DND-41 (cell line): ENCODE results near the gene RNF13.

ENCODE experiments used
- ATAC-seq: fragments of 200-7000 bp; cut with Tn5 transposase; 3 replicates; pipeline ENCODE4 v1.9.1; 2021; ENCODE audit warnings: low read depth; ENCODE audit not compliant: insufficient read depth
- DNase-seq: peaks from one replicate; pipeline ENCODE4 v3.0.0-alpha.2; 2020
- H2AFZ ChIP-seq: 2 replicates; pipeline ENCODE4 v1.6.0; 2012; ENCODE audit warnings: low read depth, low read length
- H3K27ac ChIP-seq: 2 replicates; pipeline ENCODE4 v1.5.1; 2012; ENCODE audit warnings: low read length, inconsistent platforms
- H3K27me3 ChIP-seq: fragments of 200-600 bp; sonication (generic); 2 replicates; pipeline ENCODE4 v1.6.0; 2012; ENCODE audit warnings: low read length, mild to moderate bottlenecking, inconsistent platforms; ENCODE audit not compliant: insufficient read depth, poor library complexity
- H3K36me3 ChIP-seq: 2 replicates; pipeline ENCODE4 v1.5.1; 2012; ENCODE audit warnings: low read length, inconsistent platforms; ENCODE audit not compliant: insufficient read depth
- H3K4me1 ChIP-seq: 2 replicates; pipeline ENCODE4 v1.5.1; 2012; ENCODE audit warnings: mild to moderate bottlenecking, low read length; ENCODE audit not compliant: insufficient read depth
- H3K4me2 ChIP-seq: 2 replicates; pipeline ENCODE4 v1.6.0; 2012; ENCODE audit warnings: mild to moderate bottlenecking, moderate library complexity, low read length, inconsistent platforms; ENCODE audit not compliant: insufficient read depth
- H3K4me3 ChIP-seq, 2 experiments: fragments of 200-600 bp in 1 of 2; shearing (Covaris generic) in 1 of 2; 2 replicates each; pipeline ENCODE4 v1.5.1; 2012 to 2016; ENCODE audit warnings: inconsistent platforms in 2 of 2, low read length in 2 of 2, mild to moderate bottlenecking in 2 of 2, low read depth in 1 of 2, moderate library complexity in 1 of 2
- H3K79me2 ChIP-seq: 2 replicates; pipeline ENCODE4 v1.6.0; 2012; ENCODE audit warnings: low read length, inconsistent platforms; ENCODE audit not compliant: insufficient read depth
- H3K9ac ChIP-seq: 2 replicates; pipeline ENCODE4 v1.6.0; 2012; ENCODE audit warnings: low read depth, mild to moderate bottlenecking, inconsistent platforms, low read length, moderate library complexity
- H3K9me3 ChIP-seq: 2 replicates; pipeline ENCODE4 v1.5.1; 2012; ENCODE audit warnings: low read length, moderate library complexity, mild to moderate bottlenecking, inconsistent platforms; ENCODE audit not compliant: insufficient read depth, severe bottlenecking
- H4K20me1 ChIP-seq: 2 replicates; pipeline ENCODE4 v1.6.0; 2012; ENCODE audit warnings: low read length; ENCODE audit not compliant: insufficient read depth
- EZH2 ChIP-seq: IDR thresholded peaks from 3 replicates; pipeline ENCODE4 v1.6.1; 2012; ENCODE audit warnings: borderline replicate concordance, low read depth, mild to moderate bottlenecking, moderate library complexity, low read length, inconsistent platforms; ENCODE audit not compliant: severe bottlenecking
- TF ChIP-seq, protein P1 (sequence below): IDR thresholded peaks from 2 replicates; pipeline ENCODE4 v1.5.1; 2012; ENCODE audit warnings: borderline replicate concordance, low read length, moderate library complexity, mild to moderate bottlenecking; ENCODE audit not compliant: poor library complexity, severe bottlenecking; ENCODE audit errors: extremely low read depth

Gene RNF13

DNA sequence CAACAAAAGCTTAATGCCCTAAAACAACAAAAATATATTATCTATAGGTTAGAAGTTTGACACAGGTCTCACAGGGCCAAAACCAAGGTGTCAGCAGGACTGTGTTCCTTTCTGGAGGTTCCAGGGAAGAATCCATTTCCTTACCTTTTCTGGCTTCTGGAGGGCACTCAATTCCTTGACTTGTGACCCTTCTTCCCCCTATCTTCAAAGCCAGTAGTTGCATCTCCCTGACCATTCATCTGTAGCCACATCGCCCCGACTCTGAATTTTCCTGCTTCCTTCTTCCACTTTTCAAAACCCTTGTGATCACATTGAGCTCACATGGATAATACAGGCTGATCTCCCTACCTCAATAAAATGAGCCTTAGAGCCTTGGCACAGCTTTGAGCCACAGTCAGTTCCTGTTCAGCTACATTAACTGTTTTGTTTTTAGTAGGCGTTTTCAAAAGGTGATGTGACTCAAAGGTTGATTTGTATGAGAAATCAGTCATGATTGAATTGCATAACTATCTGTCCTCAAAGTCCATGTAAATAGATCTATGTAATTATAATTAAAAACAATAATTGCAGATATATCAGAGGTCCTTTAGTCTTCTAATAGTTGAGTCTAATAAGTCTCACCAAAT lies 145.3 kb downstream of the RNF13 start:
- H3K36me3 ChIP-seq, result 0 out of 2 replicates have a peak, but pooled peaks cover 4% of the 10 kb centered on the region
- no peaks in the 10 kb centered on the region for H3K27me3 ChIP-seq

DNA sequence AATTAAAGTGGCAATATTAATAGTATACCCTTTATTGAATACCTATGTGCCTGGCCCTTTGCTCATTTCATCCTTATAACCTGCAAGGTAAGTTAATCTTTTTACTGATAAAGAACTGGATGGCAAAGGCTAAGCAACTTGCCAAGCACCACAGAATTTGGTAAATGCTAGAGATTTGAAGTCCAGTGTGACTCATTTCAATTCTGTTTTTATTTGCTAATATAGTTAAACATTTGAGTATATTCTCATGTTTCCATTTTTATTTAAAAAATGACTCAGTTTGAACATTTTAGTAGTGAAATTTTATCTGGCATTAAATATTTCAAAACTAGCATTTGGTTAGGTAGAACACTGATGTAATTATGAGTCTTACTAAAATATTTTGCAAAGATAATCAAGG lies 146.4 kb downstream of the RNF13 start:
- peaks cover under 1% of the 10 kb centered on the region for H3K4me1 ChIP-seq
- H3K36me3 ChIP-seq, result 0 out of 2 replicates have a peak, but pooled peaks cover 4% of the 10 kb centered on the region
- no peaks in the 10 kb centered on the region for H3K79me2 ChIP-seq
- no peak for ATAC-seq
- no peak for DNase-seq
- H3K4me3 ChIP-seq, result no peak overlapping the region
- no peaks in the 10 kb centered on the region for H3K27me3 ChIP-seq
- no peaks in the 10 kb centered on the region for H3K9me3 ChIP-seq
- H3K27ac ChIP-seq, result no peak overlapping the region
- H4K20me1 ChIP-seq, result no peaks in the 10 kb centered on the region
- H3K4me2 ChIP-seq, result no peak overlapping the region
- no peak for TF ChIP-seq EZH2
- TF ChIP-seq, protein P1, sequence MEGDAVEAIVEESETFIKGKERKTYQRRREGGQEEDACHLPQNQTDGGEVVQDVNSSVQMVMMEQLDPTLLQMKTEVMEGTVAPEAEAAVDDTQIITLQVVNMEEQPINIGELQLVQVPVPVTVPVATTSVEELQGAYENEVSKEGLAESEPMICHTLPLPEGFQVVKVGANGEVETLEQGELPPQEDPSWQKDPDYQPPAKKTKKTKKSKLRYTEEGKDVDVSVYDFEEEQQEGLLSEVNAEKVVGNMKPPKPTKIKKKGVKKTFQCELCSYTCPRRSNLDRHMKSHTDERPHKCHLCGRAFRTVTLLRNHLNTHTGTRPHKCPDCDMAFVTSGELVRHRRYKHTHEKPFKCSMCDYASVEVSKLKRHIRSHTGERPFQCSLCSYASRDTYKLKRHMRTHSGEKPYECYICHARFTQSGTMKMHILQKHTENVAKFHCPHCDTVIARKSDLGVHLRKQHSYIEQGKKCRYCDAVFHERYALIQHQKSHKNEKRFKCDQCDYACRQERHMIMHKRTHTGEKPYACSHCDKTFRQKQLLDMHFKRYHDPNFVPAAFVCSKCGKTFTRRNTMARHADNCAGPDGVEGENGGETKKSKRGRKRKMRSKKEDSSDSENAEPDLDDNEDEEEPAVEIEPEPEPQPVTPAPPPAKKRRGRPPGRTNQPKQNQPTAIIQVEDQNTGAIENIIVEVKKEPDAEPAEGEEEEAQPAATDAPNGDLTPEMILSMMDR, result no peak
- no peak overlapping the region for H3K9ac ChIP-seq
- no peak overlapping the region for H2AFZ ChIP-seq

More for the DNA sequence above, 145.3 kb downstream of the RNF13 start:
- no peak overlapping the region for H2AFZ ChIP-seq
- H4K20me1 ChIP-seq, result no peaks in the 10 kb centered on the region
- no peaks in the 10 kb centered on the region for H3K79me2 ChIP-seq
- no peak overlapping the region for H3K27ac ChIP-seq
- no peaks in the 10 kb centered on the region for H3K9me3 ChIP-seq
- ATAC-seq, result no peak
- no peak overlapping the region for H3K4me2 ChIP-seq
- H3K4me3 ChIP-seq, result no peak overlapping the region
- H3K4me1 ChIP-seq, result peaks cover 5% of the 10 kb centered on the region
- DNase-seq, result no peak
- H3K9ac ChIP-seq, result no peak overlapping the region
- TF ChIP-seq EZH2, result no peak
- TF ChIP-seq, protein P1, result no peak

DNA sequence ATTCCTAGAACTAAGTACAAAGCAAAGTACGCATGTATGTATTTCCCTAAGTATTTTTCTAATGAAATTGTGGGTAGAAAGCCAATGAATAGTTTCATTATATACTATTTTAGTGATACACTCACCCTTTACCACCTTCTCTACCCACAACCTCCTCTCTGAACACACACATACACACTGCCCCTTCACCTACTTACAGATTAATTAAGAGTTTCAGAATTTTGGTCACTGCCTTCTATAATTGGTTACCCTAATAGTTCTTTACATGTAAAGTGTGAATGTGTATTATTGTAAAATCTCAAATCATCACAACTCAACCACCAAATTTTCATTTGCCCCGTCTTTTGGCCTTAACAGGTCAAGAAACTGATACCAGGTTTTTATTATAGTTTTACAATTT lies 150.5 kb downstream of the RNF13 start:
- Histone ChIP-seq H3K4me2 (no peak overlapping the region), H4K20me1 (no peaks in the 10 kb centered on the region), H3K9me3 (no peaks in the 10 kb centered on the region), H3K9ac (no peak overlapping the region), H3K4me1 (no peaks in the 10 kb centered on the region), H3K27me3 (no peaks in the 10 kb centered on the region), H3K4me3 (no peak overlapping the region), H3K36me3 (no peaks in the 10 kb centered on the region), H3K27ac (no peak overlapping the region), H2AFZ (no peak overlapping the region), H3K79me2 (no peaks in the 10 kb centered on the region)
- no peak for ATAC-seq
- no peak for DNase-seq
- no peak for TF ChIP-seq EZH2
- TF ChIP-seq, protein P1, result no peak
